ENCODE data around the gene EXOC3L4.

The EXOC3L4 gene

GRCh38 chr14:103091041-103091882 lies 3.3 kb upstream of the EXOC3L4 start:
- peak; percentile 64 to 73 for DNase-seq (ENCODE audit: low read depth in 2 of 2)

GRCh38 chr14:103091883-103092222 lies 2.7 kb upstream of the EXOC3L4 start:
- no peak for DNase-seq (ENCODE audit: low read depth in 2 of 2)

- no peak for DNase-seq (ENCODE audit: low read depth in 2 of 2)
Measured at GRCh38 chr14:103093856-103094405, 594 bp upstream of the EXOC3L4 start.

GRCh38 chr14:103095210-103095778 lies 769 bp downstream of the EXOC3L4 start:
- no peak for DNase-seq (ENCODE audit: low read depth in 2 of 2)

DNA sequence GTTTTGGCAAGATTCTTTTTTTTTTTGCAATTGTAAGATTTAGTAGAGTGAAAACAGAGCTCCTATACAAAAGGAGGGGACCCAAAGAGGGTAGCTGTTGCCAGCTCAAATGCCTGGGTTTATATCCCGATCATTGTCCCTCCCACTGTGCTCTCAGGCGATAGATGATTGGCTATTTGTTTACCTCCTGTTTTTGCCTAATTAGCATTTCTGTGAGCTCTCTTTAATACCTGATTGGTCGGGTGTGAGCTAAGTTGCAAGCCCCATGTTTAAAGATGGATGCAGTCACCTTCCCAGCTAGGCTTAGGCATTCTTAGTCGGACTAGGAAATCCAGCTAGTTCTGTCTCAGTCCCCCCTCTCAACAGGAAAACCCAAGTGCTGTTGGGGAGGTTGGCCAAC lies 1.9 kb downstream of the EXOC3L4 start:
- DNase-seq (ENCODE audit: low read depth in 2 of 2) = no peak

DNA sequence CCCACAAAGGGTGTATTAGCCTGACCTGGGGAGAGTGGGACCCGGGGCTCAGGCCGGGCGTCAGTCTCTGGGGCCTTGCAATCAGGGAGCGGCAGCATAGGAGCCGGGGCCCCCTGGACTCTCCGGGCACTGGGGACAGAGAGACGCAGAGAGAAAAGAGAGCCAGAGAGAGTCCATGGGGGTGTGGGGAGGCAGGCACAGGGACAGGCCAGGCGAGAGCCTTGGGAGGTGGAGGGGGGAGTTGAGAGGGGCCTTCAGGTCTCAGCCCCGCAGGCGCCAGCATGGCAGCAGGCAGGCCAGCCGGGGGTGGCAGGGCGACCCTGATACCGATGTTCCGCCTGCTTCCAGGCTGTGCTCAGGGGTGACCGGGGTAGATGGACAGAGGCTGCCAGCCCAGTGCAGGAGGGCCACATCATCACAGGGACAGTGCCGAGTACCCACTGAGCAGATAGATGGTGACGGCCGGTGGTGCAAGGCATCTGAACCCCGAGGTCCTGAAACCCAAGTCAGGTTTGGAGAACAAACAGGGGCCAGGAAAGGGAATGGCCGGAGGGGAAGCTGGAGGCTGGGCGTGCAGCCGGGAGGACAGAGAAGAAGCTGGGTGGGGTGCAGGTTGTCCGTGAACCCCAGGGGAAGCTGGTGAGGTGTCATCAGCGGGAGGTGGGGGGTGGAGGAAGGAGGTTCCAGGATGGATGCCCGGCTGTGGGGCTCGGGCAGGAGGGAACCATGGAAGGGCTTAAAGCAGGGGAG lies 2.9 kb downstream of the EXOC3L4 start:
- DNase-seq (ENCODE audit: low read depth in 2 of 2) = no peak

DNA sequence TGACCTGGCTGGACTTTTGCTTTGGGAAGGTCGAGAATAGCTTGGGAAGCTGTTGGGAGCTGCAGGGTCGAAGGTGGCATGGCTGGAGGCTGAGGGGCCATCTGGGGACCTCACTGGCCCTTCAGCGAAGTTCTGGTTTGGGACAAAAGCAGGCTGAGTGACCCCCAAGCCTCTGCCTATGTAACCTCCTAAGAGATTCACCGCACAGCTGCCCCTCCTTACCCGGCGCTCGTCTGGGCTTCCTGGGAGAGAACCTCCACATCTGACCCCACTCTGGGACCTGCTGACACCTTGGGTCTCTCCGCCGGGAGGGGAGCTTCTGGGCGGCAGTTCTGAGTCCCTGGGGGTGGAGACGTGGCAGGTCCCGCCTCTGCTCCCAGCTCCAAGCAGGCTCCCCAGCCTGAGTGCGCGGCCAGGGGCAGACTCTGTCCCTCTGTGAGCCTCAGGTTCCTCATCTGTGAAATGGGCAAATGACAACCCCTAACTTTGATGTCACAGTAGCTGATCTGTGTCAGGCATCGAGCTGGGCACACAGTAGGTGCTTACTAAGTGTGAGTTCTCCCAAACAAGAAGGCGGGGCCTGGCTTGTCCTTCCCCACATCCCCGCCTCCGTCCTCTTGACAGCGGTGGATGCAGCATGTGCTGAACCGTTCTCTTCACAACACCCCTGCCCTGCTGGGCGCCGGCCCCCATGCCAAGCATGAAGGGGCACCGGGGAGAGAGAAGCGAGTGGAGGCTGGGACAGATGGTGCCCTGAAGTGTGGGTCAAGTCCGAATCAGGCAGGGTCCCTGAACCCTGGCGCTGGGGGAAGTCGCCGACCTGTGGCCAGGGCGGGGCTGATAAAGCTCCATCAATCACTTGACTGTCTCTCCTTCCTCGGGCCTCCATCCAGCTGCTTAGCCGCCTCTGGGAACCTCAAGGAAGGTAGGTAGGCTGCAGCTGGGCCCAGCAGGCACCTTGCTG lies 3.8 kb downstream of the EXOC3L4 start:
- DNase-seq (ENCODE audit: low read depth in 2 of 2) = no peak

DNA sequence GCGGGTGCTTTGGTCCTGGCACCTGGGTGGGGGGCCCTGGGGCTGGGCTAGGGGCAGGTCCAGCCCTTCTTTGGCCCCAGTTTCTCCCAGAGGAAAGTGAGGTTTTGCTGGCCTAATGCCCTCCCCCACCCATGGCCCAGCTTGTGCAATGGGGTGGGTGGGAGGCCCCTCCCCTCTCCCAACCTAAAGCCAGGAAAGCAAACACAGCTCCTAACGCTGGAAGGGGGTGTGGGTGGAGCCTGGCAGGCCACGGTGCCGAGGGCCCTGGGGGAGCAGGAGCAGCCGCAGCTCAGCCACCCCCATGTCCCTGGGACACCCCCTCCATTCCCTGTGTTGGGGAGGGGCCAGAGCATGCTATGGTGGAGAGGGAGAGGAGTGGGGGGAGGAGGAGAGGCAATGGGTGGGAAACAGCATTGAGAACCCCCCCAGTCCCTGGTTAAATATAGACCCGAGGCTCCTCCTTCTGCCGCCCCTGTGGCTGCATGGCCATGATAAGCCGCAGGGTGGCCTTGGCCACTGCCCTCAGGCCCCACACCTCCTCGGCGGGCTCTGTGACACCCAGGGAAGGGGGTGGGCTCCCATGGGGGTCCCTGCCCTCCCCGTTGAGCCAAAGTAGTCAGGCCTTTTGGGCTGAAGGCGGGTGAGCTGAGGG lies 4.7 kb downstream of the EXOC3L4 start:
- DNase-seq (ENCODE audit: low read depth in 2 of 2) = no peak

- DNase-seq (ENCODE audit: low read depth in 2 of 2) = no peak
Measured at GRCh38 chr14:103099733-103100280, 5.3 kb downstream of the EXOC3L4 start.

DNA sequence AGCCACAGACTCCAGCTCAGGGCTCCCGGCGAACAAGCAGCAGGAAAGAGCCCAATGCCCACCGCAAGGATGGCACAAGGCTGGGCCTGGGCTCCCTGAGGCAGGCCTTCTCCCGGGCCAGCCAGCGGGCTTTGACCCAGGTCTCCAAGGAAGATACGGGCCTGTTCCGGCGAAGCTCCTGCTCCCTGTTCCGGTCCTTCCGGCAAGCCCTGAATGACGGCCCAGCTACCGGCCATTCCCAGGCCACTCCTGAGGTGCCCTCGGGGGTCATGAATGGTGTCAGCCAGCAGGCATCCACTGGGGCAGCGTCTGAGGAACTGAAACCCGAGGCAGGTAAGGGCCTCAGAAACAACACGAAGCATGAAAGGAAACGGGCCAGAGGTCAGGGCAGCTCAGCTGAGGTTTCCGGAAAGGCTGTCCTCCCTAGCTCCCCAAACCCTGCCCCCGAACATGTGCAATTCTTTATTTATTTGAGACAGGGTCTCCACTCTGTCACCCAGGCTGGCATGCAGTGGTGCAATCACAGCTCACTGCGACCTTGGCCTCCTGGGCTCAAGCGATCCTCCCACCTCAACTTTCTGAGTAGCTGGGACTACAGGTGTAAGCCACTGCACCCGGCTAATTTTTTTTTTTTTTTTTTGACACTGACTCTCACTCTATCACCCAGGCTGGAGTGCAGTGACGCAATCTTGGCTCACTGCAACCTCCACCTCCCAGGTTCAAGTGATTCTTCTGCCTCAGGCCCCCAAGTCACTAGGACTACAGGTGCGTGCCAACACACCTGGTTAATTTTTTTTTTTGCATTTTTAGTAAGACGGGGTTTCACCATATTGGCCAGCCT lies 6.0 kb downstream of the EXOC3L4 start:
- no peak for DNase-seq (ENCODE audit: low read depth in 2 of 2)

DNA sequence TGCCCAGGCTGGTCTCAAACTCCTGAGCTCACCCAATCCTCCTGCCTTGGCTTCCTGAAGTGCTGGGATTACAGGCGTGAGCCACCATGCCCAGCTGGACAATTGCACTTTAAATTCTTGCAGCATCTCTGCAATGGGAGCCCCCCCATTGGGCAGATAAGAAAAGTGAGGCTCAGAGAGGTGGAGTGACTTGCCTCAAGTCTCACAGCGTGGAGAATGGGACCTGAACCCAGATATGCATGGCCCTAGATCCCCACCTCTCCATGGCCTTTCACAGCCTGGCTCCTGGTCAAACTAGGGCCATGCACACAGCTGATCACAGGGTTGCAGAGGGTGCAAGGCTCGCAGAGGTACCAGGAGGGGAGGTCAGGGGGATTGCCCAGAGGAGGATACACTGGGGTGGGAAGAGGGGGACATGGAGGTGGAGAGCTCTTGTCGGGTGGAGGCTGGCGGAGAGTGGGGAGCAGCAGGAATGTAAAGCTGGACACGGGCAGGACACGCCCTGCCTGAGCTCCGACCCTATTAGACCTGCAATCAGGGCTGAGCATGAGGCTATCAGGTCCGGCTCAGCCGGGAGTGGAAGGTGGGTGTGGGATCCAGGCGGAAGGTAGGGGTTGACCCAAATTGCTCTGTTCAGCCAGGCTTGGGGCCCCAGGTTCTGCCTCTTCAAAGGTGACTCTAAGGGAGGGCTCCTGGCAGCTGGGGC lies 6.9 kb downstream of the EXOC3L4 start:
- DNase-seq (ENCODE audit: low read depth in 2 of 2) = no peak

DNA sequence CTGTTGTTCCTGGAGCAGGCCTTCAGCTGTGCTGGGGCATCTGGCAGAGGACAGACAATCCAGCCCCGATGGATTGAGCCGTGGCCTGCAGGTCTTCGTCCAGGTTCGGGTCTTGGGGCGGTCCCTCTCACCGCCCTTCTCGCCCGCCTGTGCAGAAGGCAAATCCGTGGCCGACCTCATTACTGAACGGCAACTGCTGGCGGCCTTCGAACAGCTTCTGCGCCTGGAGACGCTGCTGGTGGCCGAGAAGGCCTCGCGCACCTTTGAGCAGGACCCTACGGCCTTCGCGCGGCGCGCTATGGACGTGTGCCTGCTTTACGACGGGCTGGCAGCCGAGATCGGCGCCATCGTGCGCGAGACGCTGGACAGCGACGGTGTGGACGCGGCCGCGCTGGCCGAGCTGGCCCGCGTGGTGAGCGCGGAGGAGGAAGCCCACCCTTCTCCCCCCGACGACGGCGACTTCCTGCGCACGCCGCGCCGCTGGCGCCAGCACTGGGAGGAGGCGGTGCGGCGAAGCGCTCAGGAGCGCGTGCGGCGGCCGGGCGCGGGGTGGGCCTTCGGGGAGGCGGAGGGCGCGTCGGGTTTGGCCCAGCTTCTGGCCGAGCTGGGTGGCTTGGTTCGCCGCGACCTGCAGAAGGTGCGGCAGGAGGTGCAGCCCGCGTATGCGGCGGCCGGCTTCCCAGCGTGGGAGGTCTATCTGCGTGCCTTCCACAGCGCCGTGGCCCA lies 7.6 kb downstream of the EXOC3L4 start:
- no peak for DNase-seq (ENCODE audit: low read depth in 2 of 2)

DNA sequence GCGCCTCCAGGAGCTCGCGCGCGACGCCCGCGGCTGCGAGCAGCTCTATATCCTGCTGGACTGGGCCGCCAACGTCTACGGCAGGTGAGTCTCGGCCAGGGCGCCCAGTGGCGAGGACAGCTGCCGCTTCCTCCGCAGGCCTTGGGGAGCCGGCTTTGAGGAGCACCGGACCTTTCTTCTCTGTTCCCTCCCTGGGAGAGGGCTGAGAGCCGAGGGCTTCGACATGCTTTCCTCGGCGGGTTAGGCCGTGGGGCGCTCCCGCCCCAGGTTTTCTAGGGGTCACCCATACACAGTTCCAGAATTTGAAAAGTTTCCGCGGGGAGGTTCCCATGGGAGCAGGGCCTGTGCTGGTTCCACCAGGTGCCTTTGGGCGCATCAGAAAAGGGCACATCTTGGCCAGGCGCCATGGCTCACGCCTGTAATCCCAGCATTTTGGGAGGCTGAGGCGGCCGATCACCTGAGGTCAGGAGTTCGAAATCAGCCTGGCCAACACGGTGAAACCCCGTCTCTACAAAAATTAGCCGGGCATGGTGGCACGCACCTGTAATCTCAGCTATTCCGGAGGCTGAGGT lies 8.2 kb downstream of the EXOC3L4 start:
- no peak for DNase-seq (ENCODE audit: low read depth in 2 of 2)

DNA sequence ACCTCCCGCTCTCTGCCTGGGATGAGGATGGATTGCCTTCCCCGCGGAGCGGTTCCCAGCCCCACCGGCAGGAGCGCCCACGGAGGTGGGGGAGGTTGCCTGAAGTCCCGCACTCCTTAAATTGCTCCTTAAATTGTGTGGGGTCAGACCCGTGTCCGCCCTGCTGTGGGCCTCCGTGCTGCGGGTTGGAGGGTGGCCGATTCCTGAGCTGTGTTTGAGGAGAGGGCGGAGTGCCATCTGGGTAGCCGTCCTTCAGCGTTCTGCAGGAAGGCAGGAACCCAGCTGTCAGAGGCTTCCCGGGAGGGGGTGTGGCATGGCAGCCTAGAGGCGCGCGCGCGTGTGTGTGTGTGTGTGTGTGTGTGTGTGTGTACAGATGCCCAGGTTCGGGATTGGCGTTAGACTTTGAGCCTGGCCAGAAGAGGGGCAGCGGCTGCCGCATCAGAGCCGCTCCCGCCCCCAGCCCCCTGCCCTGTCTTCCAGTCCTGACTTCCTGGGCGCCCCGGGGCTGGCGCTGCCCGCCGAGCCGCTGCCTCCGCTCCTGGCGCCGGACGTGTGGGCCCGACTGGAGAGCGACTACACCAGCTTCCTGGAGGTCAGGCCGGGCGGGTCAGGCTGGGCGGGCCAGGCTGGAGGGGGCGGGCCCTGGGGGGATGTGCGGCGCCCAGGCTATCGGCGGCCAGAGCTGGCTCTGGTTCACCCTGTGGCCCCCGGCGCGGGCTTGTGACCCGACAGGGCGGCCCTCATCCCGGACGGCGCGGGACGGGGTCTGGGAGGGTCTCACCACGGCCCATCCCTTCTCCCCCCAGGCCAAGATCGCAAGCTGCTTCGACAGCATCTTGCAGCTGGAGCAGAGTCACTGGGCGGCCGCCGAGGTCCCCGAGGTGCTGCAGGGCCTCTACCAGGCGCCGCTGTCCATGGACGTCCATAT lies 9.2 kb downstream of the EXOC3L4 start:
- no peak for DNase-seq (ENCODE audit: low read depth in 2 of 2)

DNA sequence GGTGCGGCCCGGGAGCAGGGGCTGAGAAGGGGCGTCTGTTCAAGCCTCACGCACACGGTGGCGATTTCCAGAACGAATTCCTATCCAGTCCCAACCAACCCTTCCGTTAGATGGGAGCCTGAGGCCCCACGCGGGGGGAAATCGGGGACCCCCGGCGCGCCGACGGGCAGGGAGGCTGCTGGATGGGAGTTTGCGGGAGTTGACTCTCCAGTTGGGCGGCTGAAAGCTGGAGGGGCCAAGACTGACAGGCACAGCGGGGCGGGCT lies 9.8 kb downstream of the EXOC3L4 start:
- DNase-seq (ENCODE audit: low read depth in 2 of 2) = no peak

DNA sequence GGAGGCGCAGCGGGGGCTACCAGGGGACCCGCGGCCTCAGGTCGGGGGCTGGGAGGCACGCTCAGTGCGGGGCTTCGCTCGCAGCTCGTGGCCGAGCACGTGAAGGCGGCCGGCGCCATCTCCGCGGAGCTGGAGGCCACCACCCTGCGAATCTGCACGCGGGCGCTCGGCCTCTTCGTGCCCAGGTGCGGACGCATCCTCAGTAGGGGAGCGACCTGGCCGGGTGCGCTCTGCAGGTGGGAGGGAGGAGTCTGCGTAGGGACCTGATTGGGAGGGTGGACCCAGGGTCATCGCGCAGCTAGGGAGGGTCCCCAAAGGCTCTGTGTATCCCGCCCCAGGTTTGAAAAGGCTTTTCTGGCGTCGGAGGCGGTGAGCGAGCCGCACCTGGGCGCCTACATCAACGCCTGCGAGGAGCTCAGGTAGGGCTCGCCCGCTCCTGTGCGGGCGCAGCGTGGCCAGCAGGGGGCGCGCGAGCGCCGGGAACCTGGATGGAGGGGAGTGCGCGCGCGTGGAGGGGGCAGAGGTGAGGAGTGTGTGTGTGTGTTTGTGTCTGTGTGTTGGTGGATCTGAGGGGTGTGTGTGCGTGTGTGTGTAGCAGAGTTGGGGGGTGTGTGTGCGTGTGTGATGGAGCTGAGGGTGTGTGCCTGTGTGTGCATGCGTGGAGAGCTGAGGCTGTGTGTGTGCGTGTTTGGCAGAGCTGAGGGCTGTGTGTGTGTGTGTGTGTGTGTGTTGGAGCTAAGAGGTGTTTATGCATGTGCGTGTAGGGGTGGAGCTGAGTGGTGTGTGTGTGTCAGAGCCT lies 10.3 kb downstream of the EXOC3L4 start:
- peak; percentile 47 to 50 for DNase-seq (ENCODE audit: low read depth in 2 of 2)
